ENCODE results near the gene GPR39.

Gene GPR39

DNA sequence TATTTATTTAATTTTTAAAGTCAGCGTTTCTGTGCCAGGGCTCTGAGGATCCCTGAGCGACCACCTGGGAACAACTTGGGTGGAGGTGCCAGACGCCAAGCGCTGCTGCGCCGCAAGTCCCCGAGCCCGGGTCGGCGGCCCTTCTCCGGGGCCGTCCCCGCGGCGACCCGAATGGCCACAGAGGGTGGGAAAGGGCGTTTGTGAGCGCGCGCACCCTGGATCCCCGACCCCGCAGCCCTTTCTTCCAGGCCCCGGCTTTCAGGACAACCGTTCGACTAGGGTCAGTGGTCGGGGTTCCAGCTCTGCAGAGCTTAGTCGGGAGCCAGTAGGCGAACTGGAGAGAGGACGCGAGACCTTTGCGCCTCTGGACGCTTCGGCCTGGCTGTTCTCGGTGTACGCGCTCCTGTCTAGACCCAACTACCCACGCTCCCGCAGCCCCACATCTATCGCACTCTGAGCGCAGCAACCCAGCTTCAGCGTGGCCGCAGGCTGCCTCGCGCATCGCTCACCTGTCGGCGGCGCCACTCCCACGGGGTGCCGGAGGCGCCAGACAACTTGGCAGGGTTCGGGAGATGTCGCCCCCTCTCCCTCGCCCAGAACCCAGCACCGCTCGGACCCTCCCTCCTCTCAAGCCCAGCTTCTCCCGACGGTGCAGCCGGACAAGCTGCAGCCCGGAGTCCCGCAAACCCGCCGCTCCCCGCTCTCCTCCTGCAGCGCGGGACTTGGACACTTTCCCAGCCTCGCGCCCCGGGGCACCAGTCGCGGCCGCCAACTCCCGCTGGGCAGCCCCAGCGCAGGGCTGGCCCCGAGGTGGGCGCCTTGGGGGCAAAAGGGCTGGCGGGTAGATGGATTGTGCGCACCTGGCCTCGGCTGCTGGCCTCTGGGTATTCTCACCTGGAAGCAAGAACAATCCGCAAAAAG lies 252.6 kb downstream of the GPR39 start:
- DNase-seq (ENCODE audit: low read depth in 4 of 4, low spot score in 1 of 4): no peak

DNA sequence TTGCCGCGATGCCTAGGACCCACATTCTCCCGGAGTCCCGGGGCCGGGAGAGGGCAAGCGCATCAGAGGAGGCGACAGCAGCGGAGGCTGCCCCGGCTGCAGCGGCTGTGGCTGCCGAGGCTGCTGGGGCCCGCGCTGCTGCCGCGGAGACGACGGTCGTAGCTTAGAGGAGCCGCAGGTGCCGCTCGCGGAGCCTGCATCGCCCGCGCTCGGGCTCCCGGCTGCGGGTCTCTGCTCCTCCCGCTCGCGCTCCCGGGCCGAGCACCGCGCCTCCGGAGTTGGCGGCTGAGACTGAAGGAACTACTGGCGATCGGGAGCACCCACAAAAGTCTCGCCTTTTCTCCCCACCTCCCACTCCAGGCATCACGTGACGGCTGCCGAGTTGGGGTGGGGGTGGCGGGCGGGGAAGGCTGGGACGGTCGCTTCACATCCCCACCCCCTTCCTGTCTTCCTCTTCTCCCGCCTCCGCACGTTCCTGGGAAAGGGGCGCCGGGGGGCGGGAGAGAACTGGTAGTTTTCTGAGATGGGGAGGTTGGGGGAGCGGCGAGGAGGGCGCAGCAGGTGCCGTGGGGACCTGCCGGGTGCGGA lies 253.4 kb downstream of the GPR39 start, which contains the start of gene LYPD1:
LYPD1 (minus strand) TSS at position 298 of the 588 bp plus-strand sequence; CDS start at position 25, 273 bp downstream.
- no peak for DNase-seq (ENCODE audit: low read depth in 4 of 4, low spot score in 1 of 4)

- no peak for DNase-seq (ENCODE audit: low read depth in 4 of 4, low spot score in 1 of 4)
Observed at GRCh38 chr2:132670496-132671150, 254.0 kb downstream of the GPR39 start.

GRCh38 chr2:132671151-132671835 lies 254.7 kb downstream of the GPR39 start:
- no peak for DNase-seq (ENCODE audit: low read depth in 4 of 4, low spot score in 1 of 4)

DNA sequence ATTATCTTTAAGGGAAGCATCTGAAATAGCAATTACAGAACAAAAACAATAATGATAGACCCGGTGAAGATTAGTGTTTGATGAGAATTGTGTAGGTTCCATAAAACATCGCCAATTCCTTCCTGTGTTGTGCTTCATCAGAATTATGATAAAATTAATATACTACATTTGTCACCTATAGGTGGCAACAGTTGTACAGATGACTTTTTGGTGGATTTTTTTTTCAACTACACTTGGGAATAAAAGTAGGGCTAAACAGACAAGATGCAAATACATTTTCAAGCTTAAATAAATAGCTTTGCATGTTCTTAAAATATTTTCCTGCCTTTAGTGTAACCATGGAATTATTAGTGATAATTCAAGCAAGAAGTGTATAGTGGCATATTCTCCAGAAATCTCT lies 260.4 kb downstream of the GPR39 start:
- DNase-seq (ENCODE audit: low read depth in 4 of 4, low spot score in 1 of 4): no peak

- DNase-seq (ENCODE audit: low read depth in 4 of 4, low spot score in 1 of 4): no peak
Observed at GRCh38 chr2:132677661-132678060, 261.1 kb downstream of the GPR39 start.

GRCh38 chr2:132678483-132678882 lies 261.9 kb downstream of the GPR39 start:
- DNase-seq (ENCODE audit: low read depth in 4 of 4, low spot score in 1 of 4): no peak

DNA sequence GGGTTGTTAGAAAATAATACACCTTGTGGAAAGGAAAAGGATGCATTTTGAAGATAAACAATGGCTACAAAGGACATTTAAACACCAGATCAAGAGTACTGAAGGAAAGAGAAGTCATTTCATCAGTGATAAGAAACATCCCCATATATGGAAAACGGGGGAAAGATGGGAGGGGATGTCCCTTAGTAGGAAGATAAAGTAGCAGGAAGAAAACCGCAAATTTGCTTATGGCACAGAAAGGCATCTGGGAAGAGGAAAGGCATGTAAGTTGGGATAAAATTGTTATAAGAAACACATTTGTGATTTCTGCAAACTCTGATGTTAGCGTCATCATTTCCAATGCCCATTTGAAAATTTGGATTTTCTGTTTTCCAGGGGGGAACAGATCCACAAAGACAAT lies 263.9 kb downstream of the GPR39 start:
- no peak for DNase-seq (ENCODE audit: low read depth in 4 of 4, low spot score in 1 of 4)

- DNase-seq (ENCODE audit: low read depth in 4 of 4, low spot score in 1 of 4): no peak
Observed at GRCh38 chr2:132681766-132682165, 265.2 kb downstream of the GPR39 start.

GRCh38 chr2:132690664-132691303 lies 274.2 kb downstream of the GPR39 start:
- no peak for DNase-seq (ENCODE audit: low read depth in 4 of 4, low spot score in 1 of 4)

GRCh38 chr2:132691556-132691955 lies 275.0 kb downstream of the GPR39 start:
- DNase-seq (ENCODE audit: low read depth in 4 of 4, low spot score in 1 of 4): no peak

DNA sequence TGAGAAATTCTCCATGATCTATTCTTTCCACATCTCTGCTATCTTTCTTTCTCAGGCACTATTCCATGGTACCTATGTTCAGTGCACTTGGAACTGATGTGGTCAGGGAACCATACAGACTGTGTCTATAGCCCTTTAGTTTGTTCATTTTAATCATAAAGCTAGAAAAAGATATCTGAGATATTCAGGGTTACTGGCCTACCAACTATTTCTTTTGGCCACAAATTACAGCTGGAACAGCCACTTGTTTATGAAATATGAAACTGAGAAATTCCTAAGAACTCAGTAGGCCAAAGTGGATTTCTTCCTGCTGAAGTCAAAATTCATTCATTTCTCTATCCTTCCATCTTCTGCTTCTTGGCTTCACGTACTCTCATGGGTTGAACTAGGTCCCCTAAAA lies 276.2 kb downstream of the GPR39 start:
- no peak for DNase-seq (ENCODE audit: low read depth in 4 of 4, low spot score in 1 of 4)

Measured in stimulated activated CD4-positive, alpha-beta T cell treated with anti-CD3 and anti-CD28 coated beads, Interleukin-1b, Interleukin-23, amount 100 ng/mL, for 24 hours (primary cell).